Retinal pigment epithelial cell (primary cell): ENCODE results near the gene INMT.

Experiments
- DNase-seq: peaks from one replicate; pipeline ENCODE4 v3.0.0-alpha.2; 2010; ENCODE audit warnings: low read depth
- H3K4me3 ChIP-seq: 2 replicates; pipeline ENCODE4 v1.5.1; 2011; ENCODE audit warnings: mild to moderate bottlenecking, low read length, control low read depth, moderate library complexity
- CTCF ChIP-seq: conservative IDR thresholded peaks from 2 replicates; pipeline ENCODE4 v1.5.1; 2011; ENCODE audit warnings: low read depth, low read length, control low read depth, inconsistent platforms

The INMT gene

GRCh38 chr7:30727061-30727945 lies 24.6 kb upstream of the INMT start:
- H3K4me3 ChIP-seq: no peak overlapping the region
- no peak for DNase-seq
- no peak for TF ChIP-seq CTCF

- no peak overlapping the region for H3K4me3 ChIP-seq
- DNase-seq: no peak
- TF ChIP-seq CTCF: no peak
Measured at GRCh38 chr7:30728591-30729100, 23.3 kb upstream of the INMT start.

GRCh38 chr7:30729642-30730041 lies 22.3 kb upstream of the INMT start:
- no peak overlapping the region for H3K4me3 ChIP-seq
- TF ChIP-seq CTCF: no peak
- no peak for DNase-seq

- H3K4me3 ChIP-seq: no peak overlapping the region
- DNase-seq: no peak
- no peak for TF ChIP-seq CTCF
Measured at GRCh38 chr7:30730097-30730496, 21.8 kb upstream of the INMT start.

GRCh38 chr7:30730996-30731395 lies 20.9 kb upstream of the INMT start:
- TF ChIP-seq CTCF: no peak
- no peak overlapping the region for H3K4me3 ChIP-seq
- DNase-seq: no peak

GRCh38 chr7:30731581-30731980 lies 20.4 kb upstream of the INMT start:
- H3K4me3 ChIP-seq: no peak overlapping the region
- no peak for DNase-seq
- no peak for TF ChIP-seq CTCF

DNA sequence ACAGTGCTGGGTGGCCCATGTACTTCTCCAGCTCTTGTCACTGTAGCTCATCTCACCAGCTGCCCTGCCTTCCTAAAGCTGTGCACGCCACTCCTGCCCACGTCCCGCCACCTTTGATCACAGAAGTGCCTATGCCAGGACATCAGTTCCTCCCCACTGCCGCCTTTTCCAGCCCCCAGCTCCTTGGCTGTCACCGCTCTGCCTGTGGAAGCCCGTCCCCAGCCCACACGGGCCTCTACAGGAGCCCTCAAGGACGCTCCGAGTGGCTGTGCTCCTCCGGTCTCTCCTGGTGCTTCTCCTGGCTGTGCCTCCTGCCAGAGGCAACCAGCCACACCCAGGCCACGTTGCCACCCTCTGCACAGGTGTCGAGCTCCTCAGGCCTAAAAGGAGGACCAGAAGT lies 19.3 kb upstream of the INMT start:
- DNase-seq: no peak
- no peak for TF ChIP-seq CTCF
- no peak overlapping the region for H3K4me3 ChIP-seq
